HG02981 (cell line): Measurements from ENCODE around the gene FGFR1OP2.
A peak's percentile ranks its signal among the peaks of the same experiment; 100 is the strongest.
"Not testable (repeated sequence)": the region's sequence is repeated elsewhere in the genome, so short reads cannot be mapped to it uniquely, and the experiment has no call there.

Source experiments
- ATAC-seq: cut with Tn5 transposase; IDR thresholded peaks from one replicate; pipeline ENCODE4 v1.9.1; 2021; ENCODE audit warnings: mild to moderate bottlenecking, moderate library complexity; ENCODE audit not compliant: unreplicated experiment

The FGFR1OP2 gene

GRCh38 chr12:26940516-26941214 lies 2.4 kb downstream of the FGFR1OP2 start:
- ATAC-seq = no peak

DNA sequence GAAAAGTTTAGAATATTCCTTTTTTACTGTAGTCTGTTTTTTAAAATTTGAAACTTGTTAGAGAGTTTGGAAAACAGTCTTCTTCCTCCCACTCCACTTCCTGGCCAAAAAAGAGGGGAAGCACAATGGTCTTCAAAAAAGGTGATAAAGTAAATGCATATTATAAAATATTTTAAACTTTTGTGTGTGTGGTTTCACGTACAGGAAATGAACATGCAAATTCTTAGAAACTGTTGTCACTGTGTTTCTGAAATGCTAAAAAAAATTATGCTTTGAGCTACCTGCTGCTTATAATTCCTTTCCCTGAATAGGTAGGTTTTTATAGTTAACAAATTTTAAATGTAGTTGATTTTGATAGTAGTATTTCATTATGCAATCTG lies 2.9 kb downstream of the FGFR1OP2 start:
- no peak for ATAC-seq

- no peak for ATAC-seq
Observed at GRCh38 chr12:26948309-26948708, 10.0 kb downstream of the FGFR1OP2 start.

DNA sequence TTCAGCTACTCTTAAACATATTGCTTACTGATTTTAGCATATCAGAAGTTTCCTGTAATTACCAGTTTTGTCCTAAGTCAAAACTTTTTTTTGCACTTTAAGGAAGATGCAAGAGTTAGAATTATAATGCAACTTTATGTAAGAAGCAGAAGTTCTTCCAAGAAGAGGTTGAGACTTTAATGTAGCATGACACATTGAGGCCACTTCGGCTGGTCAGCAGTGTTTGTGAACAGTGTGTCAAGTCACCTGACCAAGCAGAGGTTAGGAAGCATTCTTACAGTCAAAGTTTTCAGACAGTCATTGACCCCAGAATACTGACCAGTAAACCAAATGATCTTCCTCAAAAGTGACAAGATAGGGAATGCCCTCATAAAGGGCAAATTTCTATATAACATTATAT lies 15.2 kb downstream of the FGFR1OP2 start:
- no peak for ATAC-seq

GRCh38 chr12:26954027-26954426 lies 15.8 kb downstream of the FGFR1OP2 start:
- ATAC-seq = no peak

DNA sequence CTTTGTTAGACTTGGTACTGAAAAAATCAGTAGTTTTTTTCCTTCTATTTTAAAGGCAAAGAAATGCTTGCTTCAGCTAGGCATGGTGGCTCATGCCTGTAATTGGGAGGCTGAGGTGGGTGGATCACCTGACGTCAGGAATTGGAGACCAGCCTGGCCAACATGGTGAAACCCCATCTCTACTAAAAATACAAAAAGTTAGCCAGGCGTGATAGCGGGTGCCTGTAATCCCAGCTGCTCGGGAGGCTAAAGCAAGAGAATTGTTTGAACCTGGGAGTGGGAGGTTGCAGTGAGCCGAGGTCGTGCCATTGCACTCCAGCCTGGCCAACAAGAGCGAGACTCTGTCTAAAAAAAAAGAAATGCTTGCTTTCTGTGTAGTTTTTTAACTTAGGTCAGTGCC lies 23.1 kb downstream of the FGFR1OP2 start:
- ATAC-seq = not testable (repeated sequence)

DNA sequence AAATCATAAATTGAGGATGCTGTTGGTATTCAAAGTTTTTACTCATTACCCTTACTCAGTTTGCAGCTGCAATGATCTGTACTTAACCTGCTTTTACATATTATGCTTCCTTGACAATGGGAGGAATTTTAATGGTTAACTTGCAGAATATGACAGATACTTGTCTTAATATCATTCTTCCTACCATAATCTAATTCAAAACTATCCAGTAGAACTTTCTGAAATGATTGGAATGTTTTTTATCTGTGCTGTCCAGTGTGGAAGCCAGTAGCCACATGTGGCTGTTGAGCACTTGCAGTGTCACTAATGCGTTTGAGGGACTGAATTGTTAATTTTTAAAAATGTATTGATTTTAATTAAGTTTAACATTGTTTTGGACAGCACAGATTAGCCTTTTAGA lies 23.5 kb downstream of the FGFR1OP2 start:
- no peak for ATAC-seq

DNA sequence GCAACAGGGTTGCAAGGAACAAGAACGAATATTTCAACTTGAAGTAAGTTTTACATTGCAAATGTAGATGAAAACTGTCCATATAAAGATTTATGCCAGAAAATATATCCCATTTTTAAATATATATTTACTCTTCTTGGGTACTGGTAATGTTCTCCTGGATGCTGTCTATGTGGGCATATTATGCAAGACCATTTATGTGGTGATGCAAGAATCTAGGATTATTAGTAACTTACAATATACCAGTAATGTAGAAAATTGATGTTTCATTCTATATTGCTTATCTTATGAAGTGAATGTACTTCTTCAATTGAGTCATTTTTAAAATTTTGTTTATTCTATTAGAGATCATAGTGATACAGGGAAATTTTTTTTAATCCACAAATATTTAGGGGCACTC lies 25.1 kb downstream of the FGFR1OP2 start:
- no peak for ATAC-seq

DNA sequence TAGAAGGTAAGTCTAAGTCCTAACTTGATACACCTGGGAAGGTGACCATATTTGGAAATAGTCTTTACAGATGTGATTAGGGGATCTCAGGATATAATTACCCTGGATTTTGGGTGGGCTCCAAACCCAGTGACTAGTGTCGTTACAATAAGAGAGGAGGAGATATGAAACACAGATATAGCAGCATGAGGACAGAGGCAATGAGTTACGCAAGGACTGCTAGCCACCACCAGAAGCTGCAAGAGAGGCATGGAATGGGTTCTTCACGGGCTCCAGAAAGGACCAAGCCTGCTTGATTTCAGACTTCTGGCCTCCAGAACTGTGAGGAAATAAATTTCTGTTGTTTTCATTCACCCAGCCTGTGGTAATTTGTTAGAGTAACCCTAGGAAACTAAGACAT lies 28.6 kb downstream of the FGFR1OP2 start:
- ATAC-seq = no peak

GRCh38 chr12:26970136-26970535 lies 31.9 kb downstream of the FGFR1OP2 start:
- no peak for ATAC-seq

DNA sequence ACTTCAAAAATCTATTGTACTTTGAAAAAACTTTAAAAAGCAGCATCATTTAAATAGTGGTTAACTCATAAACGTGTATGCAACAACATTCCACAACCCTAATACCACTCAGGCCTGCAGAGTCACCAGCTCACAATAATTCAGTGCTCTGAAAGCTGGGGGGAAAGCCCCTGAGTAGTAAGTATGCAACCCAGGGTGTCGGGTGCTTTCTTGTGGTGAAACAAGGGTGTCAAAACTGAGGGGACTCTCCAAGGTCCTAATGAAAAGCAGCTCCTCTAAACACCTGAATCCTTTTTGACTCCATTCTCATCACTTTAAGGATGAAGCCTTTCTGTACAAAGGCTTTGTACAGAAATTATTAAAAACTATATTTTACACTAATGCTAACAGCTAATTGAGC lies 33.7 kb downstream of the FGFR1OP2 start:
- peak; percentile 97 for ATAC-seq

GRCh38 chr12:26976687-26977086 lies 38.4 kb downstream of the FGFR1OP2 start:
- ATAC-seq = no peak

- no peak for ATAC-seq
Observed at GRCh38 chr12:26978801-26979200, 40.5 kb downstream of the FGFR1OP2 start.

GRCh38 chr12:26979733-26980132 lies 41.5 kb downstream of the FGFR1OP2 start:
- no peak for ATAC-seq

- ATAC-seq = no peak
Observed at GRCh38 chr12:26982866-26983265, 44.6 kb downstream of the FGFR1OP2 start.

DNA sequence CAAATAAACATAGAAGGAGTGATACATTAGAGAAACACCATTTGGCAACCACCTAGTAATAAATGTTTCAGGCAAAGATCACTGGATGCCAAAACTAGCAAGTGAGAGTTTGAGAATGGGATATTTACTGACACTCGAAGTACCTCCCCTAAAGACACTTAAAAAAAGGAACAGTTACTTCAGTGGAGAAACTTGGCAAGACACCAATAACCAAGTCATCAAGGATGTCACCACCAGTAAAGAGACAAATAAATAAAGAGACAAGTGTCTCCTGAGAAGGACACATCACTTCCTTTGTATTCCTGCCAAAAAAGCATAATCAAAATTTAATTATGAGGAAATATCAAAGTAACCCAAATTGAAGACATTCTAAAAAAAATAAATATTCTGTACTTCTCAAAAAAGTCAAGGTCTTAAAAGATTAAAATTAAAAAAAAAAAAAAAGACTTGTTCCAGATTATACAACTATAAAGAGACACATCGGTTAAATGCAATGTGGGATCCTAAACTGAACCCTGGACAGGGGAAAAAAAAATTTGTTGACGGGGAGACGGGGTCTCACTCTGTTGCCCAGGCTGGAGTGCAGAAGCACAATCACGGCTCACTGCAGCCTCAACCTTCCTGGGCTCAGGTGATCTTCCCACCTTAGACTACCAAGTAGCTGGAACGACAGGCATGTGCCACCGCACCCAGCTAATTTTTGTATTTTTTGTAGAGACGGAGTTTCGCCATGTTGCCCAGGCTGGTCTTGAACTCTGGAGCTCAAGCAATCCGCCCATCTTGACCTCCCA lies 49.6 kb downstream of the FGFR1OP2 start:
- ATAC-seq = no peak

GRCh38 chr12:26988703-26989102 lies 50.4 kb downstream of the FGFR1OP2 start:
- ATAC-seq = no peak

- ATAC-seq = no peak
Observed at GRCh38 chr12:26989873-26990272, 51.6 kb downstream of the FGFR1OP2 start.

DNA sequence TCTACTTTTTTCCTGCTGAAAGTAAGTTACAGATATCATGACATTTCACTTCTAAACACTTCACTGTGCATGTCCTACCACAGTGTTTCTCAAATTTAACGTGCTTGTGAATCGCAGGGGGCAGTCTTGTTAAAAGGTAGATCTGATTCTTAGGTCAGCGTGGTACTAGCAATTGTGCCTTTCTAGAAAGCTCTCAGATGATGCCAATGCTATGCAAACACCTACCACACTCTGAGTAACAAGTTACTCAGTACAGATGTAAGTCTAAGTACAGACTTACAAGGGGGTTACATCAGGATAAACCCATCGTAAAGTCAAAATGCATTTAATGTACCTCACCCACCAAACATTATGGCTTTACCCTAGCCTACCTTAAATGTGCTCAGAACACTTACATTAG lies 53.6 kb downstream of the FGFR1OP2 start:
- no peak for ATAC-seq

DNA sequence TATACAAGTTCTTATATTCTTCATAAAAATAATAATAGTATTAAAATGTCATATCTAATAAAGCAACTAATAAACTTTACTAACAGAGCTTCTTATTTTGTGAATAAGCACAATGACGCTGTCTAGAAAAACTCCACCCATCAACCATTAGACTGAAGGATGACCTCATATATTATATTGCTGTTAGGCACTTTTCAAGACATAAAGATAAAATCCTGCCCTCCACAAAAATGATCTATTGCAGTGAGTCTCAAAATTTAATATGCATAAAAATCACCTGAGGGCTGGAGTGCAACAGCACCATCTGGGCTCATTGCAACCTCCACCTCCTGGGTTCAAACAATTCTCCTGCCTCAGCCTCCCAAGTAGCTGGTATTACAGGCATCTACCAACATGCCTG lies 55.8 kb downstream of the FGFR1OP2 start:
- no peak for ATAC-seq

GRCh38 chr12:26995706-26996105 lies 57.4 kb downstream of the FGFR1OP2 start:
- no peak for ATAC-seq

- ATAC-seq = no peak
Observed at GRCh38 chr12:26997003-26997402, 58.7 kb downstream of the FGFR1OP2 start.
